Right lobe of liver (tissue), 4 donors: ENCODE measurements around the gene SPCS2.

Source experiments
- CTCF ChIP-seq, 4 donors: fragments of 200-600 bp in 3 of 4; fragments of 450-650 bp in 1 of 4; IDR thresholded peaks; one replicate each; pipeline versions ENCODE4 v1.5.1 to v1.8.0; 2016 to 2022; ENCODE audit warnings: antibody characterized with exemption in 4 of 4, mild to moderate bottlenecking in 2 of 4
- POLR2A ChIP-seq: fragments of 450-650 bp; IDR thresholded peaks from one replicate; pipeline ENCODE4 v1.6.1; 2017; ENCODE audit warnings: antibody characterized with exemption, mild to moderate bottlenecking
- donor health status: DM: no; HTN: no; CAD: no.
- donor health status: DM: no; HTN: no; CAD: no.
- donor health status: DM: no; HTN: yes; CAD: no.

GRCh38 chr11:75024068-75024449 lies 75.0 kb downstream of the SPCS2 start:
- no peak for TF ChIP-seq POLR2A
- TF ChIP-seq CTCF (IDR thresholded peaks at IDR 0.05): no peak
